Head of caudate nucleus (tissue), 42 donors: ENCODE results near the gene CRIP1.
A peak's percentile ranks its signal among the peaks of the same experiment; 100 is the strongest.

Experiments used
- DNase-seq, 42 donors: peaks; one replicate each; pipeline versions ENCODE4 v3.0.0 to v3.0.0-alpha.2; 2020 to 2021; ENCODE audit warnings: mixed read lengths in 7 of 42
- intact Hi-C: fragments of 100-400 bp; cut with DNase I; formaldehyde crosslinking; loops from one replicate; pipeline ENCODE4 v1.15.0; 2022

The CRIP1 gene

GRCh38 chr14:105486163-105486973 is at the start of gene CRIP1:
Gene CRIP1 (plus strand): TSS chr14:105486886. CDS start chr14:105487260, 374 bp downstream.
- intact Hi-C loops: no loop called here
- no peak for DNase-seq

- no peak for DNase-seq
- intact Hi-C loops: no loop called here
Observed at GRCh38 chr14:105436891-105437722, 49.6 kb upstream of the CRIP1 start.

GRCh38 chr14:105437723-105438500 is 48.8 kb upstream of the CRIP1 start:
- intact Hi-C loops: no loop called here
- no peak for DNase-seq

GRCh38 chr14:105439179-105439578 is 47.5 kb upstream of the CRIP1 start:
- no peak for DNase-seq
- intact Hi-C loops: no loop called here

GRCh38 chr14:105439710-105440553 is 46.8 kb upstream of the CRIP1 start:
- no peak for DNase-seq
- intact Hi-C loops: no loop called here

GRCh38 chr14:105440554-105440900 is 46.2 kb upstream of the CRIP1 start:
- intact Hi-C loops: no loop called here
- no peak for DNase-seq

GRCh38 chr14:105440992-105441391 is 45.7 kb upstream of the CRIP1 start:
- no peak for DNase-seq
- intact Hi-C loops: no loop called here

GRCh38 chr14:105442125-105442524 is 44.6 kb upstream of the CRIP1 start:
- peak in 34 of 42 donors; percentile 30 to 84 (median 58) for DNase-seq
- intact Hi-C loops: no loop called here

- intact Hi-C loops: no loop called here
- DNase-seq: no peak
Observed at GRCh38 chr14:105442834-105443233, 43.9 kb upstream of the CRIP1 start.

GRCh38 chr14:105444859-105445258 is 41.8 kb upstream of the CRIP1 start:
- no peak for DNase-seq
- intact Hi-C loops: no loop called here

- intact Hi-C loops: no loop called here
- no peak for DNase-seq
Observed at GRCh38 chr14:105445290-105445689, 41.4 kb upstream of the CRIP1 start.

GRCh38 chr14:105445901-105446845 is 40.5 kb upstream of the CRIP1 start:
- no peak for DNase-seq
- intact Hi-C loops: no loop called here

- DNase-seq: no peak
- intact Hi-C loops: no loop called here
Observed at GRCh38 chr14:105446971-105447370, 39.7 kb upstream of the CRIP1 start.

- no peak for DNase-seq
- intact Hi-C loops: no loop called here
Observed at GRCh38 chr14:105447651-105448640, 38.7 kb upstream of the CRIP1 start.

GRCh38 chr14:105448706-105449111 is 38.0 kb upstream of the CRIP1 start:
- peak; percentile 45 to 91 (median 78) for DNase-seq
- intact Hi-C loops: no loop called here
